HG03108 (cell line): ENCODE data around the gene CYS1.

Experiments used
- ATAC-seq: cut with Tn5 transposase; IDR thresholded peaks from one replicate; pipeline ENCODE4 v1.9.1; 2021; ENCODE audit warnings: moderate library complexity; ENCODE audit not compliant: unreplicated experiment

Gene CYS1

GRCh38 chr2:10073706-10074105 lies 6.5 kb downstream of the CYS1 start:
- ATAC-seq, result no peak

DNA sequence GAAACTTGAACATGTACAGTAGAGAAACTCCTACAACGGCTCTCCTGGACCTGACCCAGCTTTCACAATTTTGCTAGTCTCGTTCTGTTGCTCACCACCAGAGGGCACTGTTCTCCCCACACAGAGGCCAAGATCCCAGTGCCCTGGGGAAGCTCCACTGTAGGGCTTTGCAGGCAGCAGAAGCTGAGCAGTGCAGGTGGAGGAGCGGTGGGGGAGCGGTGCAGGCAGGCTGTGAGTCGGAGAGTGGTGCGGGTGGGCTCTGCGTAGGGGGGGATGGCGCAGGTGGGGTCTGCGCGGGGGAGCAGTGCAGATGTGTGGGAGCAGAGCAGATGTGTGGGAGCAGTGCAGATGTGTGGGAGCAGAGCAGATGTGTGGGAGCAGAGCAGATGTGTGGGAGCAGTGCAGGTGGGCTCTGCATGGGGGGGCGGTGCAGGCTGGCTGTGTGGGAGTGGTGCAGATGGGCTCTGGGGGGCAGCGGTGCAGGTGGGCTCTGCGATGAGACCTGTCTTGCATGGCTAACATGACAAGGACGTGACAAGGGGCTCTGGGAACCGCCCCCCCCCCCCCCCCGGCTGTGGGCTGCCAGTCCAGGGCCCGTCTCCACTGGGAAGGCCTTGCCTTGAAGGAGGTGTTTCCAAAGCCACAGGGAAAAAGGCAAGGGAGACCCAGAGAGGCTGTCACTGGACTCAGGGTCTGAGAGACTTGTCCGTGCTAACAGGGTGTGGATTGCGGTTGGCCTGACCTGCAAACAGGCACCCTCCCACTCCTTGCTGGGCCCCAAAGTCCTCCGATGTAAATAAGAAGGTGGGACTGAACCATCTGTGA lies 7.3 kb downstream of the CYS1 start:
- peak; percentile 78 for ATAC-seq

GRCh38 chr2:10071595-10071994 lies 8.6 kb downstream of the CYS1 start:
- ATAC-seq, result no peak

GRCh38 chr2:10071176-10071575 lies 9.0 kb downstream of the CYS1 start:
- no peak for ATAC-seq

GRCh38 chr2:10067881-10068280 lies 12.3 kb downstream of the CYS1 start:
- no peak for ATAC-seq

DNA sequence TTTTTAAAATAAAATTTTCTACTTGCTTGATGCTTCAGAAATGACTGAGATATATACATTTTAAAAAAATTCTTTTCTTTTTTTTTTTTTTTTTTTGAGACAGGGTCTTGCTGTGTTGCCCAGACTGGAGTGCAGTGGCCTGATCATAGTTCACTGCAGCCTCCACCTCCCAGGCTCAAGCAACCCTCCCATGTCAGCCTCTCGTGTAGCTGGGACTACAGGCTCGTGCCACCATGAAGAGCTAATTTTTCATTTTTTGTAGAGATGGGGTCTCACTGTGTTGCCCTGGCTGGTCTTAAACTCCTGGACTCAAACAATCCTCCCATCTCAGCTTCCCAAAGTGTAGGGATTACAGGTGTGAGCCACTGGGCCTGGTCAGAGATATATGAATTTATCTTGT lies 12.9 kb downstream of the CYS1 start:
- no peak for ATAC-seq

GRCh38 chr2:10065773-10066055 lies 14.5 kb downstream of the CYS1 start:
- ATAC-seq, result no peak

GRCh38 chr2:10064932-10065772 lies 15.1 kb downstream of the CYS1 start:
- ATAC-seq, result no peak

- no peak for ATAC-seq
Measured at GRCh38 chr2:10063566-10063965, 16.6 kb downstream of the CYS1 start.

- no peak for ATAC-seq
Measured at GRCh38 chr2:10062931-10063365, 17.3 kb downstream of the CYS1 start.

- ATAC-seq, result no peak
Measured at GRCh38 chr2:10061221-10061925, 18.8 kb downstream of the CYS1 start.

DNA sequence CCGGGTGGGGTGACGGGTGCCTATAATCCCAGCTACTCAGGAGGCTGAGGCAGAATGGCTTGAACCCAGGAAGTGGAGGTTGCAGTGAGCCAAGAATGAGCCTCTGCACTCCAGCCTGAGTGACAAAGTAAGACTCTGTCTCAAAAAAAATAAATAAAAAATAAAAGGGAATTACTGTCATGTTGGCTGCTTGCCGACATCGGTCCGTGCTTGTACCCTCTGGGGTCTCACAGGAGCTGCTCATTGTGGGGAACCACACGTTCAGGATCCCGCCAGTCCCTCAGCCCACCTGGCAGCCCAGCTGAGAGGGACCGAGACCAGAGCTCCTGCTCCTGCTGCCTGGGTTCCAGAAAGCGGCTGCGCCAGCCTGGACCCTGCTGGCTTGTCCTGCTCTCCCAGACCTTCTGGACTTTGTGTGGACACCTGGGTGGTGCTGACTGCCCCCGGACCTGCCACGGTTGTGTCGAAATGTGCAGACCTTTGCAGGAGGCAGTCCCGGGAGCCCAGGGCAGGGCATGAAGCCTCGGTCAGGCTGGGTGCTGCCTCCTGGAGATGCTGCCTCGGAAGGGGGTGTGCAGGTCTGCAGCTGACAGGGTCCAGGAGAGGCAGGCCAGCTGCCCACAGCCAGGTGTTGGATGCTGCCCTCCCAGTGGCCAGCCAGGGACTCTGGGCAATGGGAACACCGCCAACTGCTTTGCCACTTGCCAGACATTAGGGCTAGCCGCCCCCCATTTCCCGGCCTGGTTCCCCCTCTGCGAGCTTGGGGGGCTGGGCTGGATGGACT lies 20.5 kb downstream of the CYS1 start:
- ATAC-seq, result no peak

- ATAC-seq, result no peak
Measured at GRCh38 chr2:10059016-10059351, 21.2 kb downstream of the CYS1 start.

DNA sequence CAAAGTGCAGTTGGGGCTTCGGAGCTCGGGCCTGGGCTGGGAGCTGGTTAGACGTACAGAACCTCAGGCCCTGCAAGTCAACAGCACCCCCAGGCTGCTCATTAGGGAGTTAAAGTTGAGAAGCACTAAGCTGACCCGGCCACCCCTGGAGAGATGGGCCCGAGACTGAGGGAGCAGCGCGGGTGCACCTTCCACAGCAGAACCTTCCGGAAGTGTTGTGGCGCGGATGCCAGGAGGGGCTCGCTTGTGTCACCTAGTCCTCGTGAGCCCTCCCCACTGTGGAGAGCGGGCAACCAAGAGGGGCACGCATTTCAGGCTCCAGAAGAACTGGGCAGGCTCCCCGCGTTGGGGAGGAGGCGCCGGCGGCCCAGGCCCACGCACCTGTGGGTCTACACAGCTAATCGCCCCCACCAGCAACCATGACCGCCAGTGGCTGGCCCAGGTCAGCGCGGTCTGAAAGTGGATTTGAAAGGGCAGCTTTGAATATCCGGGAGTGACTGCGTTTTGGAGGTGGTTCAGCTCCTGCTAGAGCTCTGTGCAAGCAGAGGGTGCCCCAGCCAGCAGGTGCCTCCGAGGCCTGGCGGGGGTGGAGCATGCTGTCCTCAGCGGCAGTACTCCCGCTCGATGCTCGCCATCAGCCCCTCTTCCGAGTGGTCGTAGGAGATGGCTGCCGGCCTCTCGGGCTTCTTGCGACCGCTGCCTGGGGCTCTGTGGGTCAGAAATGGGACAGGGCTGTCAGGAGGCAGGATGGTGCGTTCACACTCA lies 21.8 kb downstream of the CYS1 start:
- no peak for ATAC-seq

DNA sequence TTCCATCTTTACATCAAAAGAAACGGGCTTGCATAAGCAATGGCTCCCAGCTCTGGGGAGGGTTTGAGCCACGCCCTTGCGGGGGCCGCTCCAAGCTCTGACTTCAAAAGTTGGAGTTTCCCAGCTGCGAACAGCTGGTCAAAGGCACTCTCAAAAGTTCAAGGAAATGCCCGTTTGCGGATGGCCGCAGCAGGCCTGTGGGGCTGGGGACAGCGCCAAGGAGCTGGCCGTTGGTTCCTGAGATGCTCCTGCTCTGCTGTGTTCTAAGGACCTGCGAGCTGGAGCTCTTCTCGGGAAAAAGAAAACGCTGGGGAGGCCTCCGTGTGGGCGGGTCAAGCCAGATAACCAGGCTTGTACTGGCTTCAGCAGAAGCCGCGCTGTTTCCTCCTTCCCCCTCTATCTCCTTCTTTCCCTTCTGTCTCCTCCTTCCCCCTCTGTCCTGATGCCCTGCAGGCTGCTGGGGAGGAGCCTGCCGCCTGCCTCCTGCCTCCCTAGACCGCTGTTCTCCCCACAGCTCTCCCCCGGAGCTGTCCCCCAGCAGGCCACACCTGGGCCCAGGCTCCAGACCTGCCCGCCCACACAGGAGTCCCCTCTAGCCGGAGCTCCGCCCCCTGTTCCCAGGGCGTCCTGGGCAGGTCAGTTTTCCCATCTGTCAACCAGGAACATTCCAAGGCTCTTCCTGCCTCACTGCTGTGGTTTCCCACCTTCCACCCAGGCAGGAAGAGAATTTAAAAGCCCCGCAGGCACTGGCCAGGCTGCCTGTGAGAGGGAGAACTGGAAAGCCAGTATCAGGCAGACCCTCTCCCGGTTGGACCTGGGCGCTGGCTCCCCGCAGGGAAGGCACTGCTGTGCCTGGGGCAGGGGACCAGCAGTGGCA lies 22.7 kb downstream of the CYS1 start:
- no peak for ATAC-seq

- no peak for ATAC-seq
Measured at GRCh38 chr2:10056439-10056838, 23.8 kb downstream of the CYS1 start.

- no peak for ATAC-seq
Measured at GRCh38 chr2:10054976-10055375, 25.2 kb downstream of the CYS1 start.

DNA sequence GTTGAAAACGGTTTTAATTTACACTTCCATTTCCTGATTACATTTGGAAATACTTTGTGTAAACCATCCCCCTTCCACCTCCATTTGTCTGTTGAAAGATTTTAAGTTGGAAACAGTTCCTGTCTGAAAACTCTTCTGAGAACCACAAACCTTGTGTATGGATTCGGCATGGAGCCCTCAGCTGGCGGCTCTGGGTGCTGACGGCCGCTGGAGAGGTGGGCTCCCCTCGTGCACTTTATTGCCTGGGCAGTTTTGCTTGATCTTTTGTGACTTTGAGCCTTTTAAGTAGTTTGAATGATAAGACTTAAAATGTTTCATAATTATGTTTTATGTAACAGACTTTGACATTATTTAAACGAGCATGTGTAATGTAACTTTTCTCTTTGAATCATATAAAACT lies 25.8 kb downstream of the CYS1 start:
- no peak for ATAC-seq

- no peak for ATAC-seq
Measured at GRCh38 chr2:10053351-10053750, 26.9 kb downstream of the CYS1 start.
